IPS-15b (cell line): ENCODE results near the gene NXPH3.
A peak's percentile ranks its signal among the peaks of the same experiment; 100 is the strongest.

Experiments
- H3K27me3 ChIP-seq: one replicate; pipeline ENCODE4 v1.6.1; 2013; ENCODE audit warnings: low read length; ENCODE audit not compliant: control insufficient read depth, insufficient read depth
- H3K36me3 ChIP-seq: one replicate; pipeline ENCODE4 v1.6.1; 2013; ENCODE audit warnings: low read length; ENCODE audit not compliant: control insufficient read depth, insufficient read depth
- H3K4me1 ChIP-seq: one replicate; pipeline ENCODE4 v1.6.1; 2013; ENCODE audit warnings: mild to moderate bottlenecking, low read length; ENCODE audit not compliant: control insufficient read depth, insufficient read depth
- H3K4me3 ChIP-seq: one replicate; pipeline ENCODE4 v1.5.1; 2013; ENCODE audit warnings: low read depth, low read length
- H3K9ac ChIP-seq: one replicate; pipeline ENCODE4 v1.6.1; 2013; ENCODE audit warnings: low read depth, mild to moderate bottlenecking, low read length
- H3K9me3 ChIP-seq: one replicate; pipeline ENCODE4 v1.6.1; 2013; ENCODE audit warnings: mild to moderate bottlenecking, low read length; ENCODE audit not compliant: control insufficient read depth, insufficient read depth

NXPH3 gene

DNA sequence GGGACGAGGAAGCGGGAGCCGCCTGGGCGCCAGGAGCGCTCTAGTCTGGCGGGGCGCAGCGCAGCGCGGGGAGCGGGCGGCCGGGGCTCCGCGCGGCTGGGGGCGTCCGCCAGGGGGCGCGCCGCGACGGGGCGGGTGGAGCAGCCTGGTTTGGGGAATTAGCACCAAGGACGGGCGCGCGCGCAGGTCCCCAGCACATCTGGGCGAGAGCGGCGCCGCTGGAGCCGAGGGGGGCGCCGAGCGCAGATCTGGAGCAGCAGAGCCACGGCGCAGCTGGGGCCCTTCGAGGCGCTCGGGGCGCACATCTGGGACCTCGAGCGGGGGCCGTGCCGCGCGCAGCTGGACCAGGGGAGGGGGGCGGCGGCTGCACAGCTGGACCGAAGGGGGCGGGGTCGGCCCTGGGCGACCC is at the start of gene NXPH3:
Gene NXPH3 (plus strand): TSS at position 193 of the 409 bp plus-strand sequence. CDS start 349 bp downstream, outside the sequence.
- Histone ChIP-seq H3K4me3 (peak within 1 kb of the TSS; percentile 93), H3K9me3 (no peaks in the 10 kb centered on the region), H3K36me3 (no peaks in the 10 kb centered on the region), H3K27me3 (peaks cover 28% of the 10 kb centered on the region), H3K4me1 (peaks cover 2% of the 10 kb centered on the region), H3K9ac (peak within 1 kb of the TSS; percentile 76)

DNA sequence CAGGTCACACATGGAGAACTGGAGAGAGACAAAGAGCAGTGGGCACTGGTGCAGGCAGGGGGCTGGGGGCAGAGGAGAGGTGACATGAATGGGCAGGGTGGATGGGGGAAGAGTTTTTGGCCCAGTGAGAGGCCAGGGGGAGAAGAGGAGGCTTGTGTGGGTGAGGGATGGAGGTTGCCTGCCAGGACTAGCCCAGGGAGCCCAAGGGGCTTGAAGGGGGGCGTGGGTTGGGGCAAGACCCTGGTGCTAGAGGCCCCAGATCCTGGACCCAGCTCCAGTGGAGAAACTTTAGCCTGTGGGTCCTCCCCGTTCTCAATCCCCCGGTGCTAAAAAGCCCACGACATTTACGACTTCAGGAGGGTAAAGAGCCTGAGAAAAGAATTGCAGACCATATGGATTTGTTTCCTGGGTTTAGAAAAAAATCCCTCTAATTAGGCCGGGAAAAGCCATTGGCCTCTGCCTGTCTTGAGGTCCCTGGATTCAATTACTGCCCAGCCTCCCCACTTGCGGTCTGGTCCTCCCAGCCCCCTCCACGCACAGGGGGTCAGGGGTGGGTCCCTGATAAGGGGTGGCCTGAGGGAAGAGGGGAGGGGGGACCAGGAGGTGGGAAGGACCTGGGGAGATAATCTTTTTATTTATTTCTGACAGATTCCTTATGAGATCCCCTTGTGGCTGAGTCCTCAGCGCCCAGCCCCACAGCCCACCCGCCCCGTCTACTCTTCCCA is 47.6 kb upstream of the NXPH3 start:
- Histone ChIP-seq H3K36me3 (no peaks in the 10 kb centered on the region), H3K4me1 (no peaks in the 10 kb centered on the region), H3K9ac (no peak overlapping the region), H3K9me3 (no peaks in the 10 kb centered on the region), H3K4me3 (no peak overlapping the region), H3K27me3 (no peaks in the 10 kb centered on the region)

DNA sequence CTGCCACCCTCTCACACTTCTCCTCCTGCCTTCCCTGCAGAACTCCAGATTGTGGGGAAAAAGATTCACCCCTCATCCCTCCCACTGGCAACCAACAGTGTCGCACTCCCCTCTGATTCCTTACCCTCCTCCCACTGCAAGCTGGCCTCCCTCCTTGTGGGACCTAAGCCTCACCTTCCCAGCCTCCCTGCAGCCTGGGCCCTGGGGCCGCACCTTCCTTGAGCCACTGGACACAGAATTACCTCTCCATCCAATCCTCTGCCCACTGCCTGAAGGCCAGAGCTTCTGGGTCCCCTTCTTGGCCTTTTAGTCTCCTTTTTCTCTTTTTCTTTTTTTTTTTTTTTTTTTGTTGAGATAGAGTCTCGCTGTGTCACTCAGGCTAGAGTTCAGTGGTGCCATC is 46.7 kb upstream of the NXPH3 start:
- Histone ChIP-seq H3K27me3 (no peaks in the 10 kb centered on the region), H3K4me3 (no peak overlapping the region), H3K9ac (no peak overlapping the region), H3K4me1 (no peaks in the 10 kb centered on the region), H3K9me3 (no peaks in the 10 kb centered on the region), H3K36me3 (no peaks in the 10 kb centered on the region)

DNA sequence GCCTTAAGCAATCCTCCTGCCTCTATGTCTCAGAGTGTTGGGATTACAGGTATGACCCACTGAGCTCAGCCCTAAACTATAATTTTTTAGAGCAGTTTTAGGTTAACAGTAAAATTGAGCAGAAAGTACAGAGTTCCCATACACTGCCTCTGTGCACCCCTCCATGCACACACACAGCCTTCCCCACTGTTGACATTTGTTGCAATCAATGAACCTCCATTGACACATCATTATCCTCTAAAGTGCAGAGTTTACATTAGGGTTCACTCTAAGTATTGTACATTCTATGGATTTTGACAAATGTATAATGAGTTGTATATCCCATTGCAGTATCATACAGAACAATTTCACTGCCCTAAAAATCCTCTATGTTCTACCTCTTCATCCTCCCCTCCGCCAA is 45.6 kb upstream of the NXPH3 start:
- Histone ChIP-seq H3K9ac (no peak overlapping the region), H3K9me3 (no peaks in the 10 kb centered on the region), H3K36me3 (no peaks in the 10 kb centered on the region), H3K4me1 (no peaks in the 10 kb centered on the region), H3K4me3 (no peak overlapping the region), H3K27me3 (no peaks in the 10 kb centered on the region)

DNA sequence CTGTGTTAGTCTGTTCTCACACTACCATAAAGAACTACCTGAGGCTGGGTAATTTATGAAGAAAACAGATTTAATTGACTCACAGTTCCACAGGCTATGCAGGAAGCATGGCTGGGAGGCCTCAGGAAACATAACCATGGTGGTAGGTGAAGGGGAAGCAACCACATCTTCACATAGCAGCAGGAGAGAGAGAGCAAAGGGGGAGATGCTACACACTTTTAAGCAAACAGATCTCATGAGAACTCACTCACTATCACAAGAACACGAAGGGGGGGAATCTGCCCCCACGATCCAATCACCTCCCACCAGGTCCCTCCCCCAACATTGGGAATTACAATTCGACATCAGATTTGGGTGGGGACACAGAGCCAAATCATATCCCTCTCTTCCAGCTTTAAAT is 31.8 kb upstream of the NXPH3 start:
- H3K4me3 ChIP-seq = no peak overlapping the region
- H3K4me1 ChIP-seq = peaks cover 25% of the 10 kb centered on the region

DNA sequence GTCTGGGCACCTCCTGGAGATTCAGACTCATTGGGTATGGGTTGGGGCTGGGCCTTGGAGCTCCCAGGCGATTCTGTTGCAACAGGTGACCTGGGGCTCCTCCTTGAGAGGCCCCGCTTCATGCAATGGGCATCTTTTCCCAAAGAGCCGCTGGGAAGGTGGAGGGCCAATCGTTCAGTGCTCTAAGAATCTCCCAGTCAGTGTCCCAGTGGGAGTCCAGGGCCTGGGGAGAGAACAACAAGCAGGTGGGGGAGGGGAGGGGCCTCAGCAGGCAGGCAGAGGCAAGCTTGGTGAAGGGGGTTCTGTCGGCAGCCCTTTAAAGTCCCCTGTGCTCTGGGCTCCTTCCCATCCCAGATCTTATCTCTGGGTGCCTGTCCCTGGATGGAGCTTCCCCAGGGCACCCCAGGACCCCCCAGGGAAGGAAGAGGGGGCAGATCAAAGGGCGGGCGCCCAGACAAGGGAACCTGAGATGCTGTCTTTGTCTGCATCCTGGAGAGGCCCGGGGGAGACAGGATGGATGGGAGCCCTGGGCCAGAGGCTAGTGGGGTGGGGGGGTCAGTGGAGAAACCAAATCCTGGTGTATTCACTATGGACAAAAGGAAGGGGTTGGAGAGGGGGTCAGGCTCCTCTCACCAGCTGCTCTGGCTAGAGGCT is 30.5 kb upstream of the NXPH3 start:
- Histone ChIP-seq H3K4me3 (no peak overlapping the region), H3K27me3 (no peaks in the 10 kb centered on the region), H3K9me3 (no peaks in the 10 kb centered on the region), H3K4me1 (peaks cover 25% of the 10 kb centered on the region), H3K36me3 (no peaks in the 10 kb centered on the region), H3K9ac (peak overlapping the region; percentile 37)

More for the DNA sequence above, 31.8 kb upstream of the NXPH3 start:
- no peak overlapping the region for H3K9ac ChIP-seq
- no peaks in the 10 kb centered on the region for H3K27me3 ChIP-seq
- H3K9me3 ChIP-seq = no peaks in the 10 kb centered on the region
- H3K36me3 ChIP-seq = no peaks in the 10 kb centered on the region

DNA sequence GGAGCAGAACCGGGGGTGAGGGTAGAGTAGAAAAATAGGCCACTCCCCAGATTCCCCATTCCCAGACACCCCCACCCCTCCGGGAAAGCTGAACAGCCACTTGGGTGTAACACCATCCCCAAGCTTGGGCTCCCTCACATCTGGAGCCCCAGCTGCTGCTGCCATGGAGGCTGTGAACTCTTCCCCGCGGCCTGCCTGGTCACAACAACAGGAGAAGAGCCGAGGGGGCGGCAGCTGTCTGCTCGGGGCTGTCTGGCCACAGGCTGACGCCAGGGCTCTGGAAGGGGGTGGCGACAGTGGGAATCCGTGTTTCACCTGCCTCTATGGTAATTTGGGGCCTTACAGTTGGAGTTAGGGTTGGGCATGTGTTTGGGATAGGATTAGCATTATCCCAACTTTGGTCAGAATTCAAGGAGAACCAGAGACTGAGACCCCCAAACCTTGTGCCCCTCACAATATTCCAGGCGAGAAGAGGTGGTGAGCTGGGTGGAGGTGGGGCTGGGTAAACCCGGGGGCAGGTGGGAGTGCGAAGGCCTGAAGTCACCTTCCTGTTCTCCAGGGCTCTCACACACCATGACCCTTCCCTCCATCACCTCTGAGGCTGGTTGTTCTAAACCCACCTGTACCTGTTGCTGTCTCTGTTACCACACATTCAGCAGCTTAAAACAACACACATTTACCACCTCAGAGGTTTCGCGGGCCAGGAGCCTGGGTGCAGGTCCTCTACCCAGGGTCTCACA is 29.7 kb upstream of the NXPH3 start:
- no peaks in the 10 kb centered on the region for H3K36me3 ChIP-seq
- no peaks in the 10 kb centered on the region for H3K27me3 ChIP-seq
- H3K4me1 ChIP-seq = peaks cover 25% of the 10 kb centered on the region
- H3K4me3 ChIP-seq = no peak overlapping the region
- H3K9me3 ChIP-seq = no peaks in the 10 kb centered on the region
- H3K9ac ChIP-seq = peak overlapping the region; percentile 37

DNA sequence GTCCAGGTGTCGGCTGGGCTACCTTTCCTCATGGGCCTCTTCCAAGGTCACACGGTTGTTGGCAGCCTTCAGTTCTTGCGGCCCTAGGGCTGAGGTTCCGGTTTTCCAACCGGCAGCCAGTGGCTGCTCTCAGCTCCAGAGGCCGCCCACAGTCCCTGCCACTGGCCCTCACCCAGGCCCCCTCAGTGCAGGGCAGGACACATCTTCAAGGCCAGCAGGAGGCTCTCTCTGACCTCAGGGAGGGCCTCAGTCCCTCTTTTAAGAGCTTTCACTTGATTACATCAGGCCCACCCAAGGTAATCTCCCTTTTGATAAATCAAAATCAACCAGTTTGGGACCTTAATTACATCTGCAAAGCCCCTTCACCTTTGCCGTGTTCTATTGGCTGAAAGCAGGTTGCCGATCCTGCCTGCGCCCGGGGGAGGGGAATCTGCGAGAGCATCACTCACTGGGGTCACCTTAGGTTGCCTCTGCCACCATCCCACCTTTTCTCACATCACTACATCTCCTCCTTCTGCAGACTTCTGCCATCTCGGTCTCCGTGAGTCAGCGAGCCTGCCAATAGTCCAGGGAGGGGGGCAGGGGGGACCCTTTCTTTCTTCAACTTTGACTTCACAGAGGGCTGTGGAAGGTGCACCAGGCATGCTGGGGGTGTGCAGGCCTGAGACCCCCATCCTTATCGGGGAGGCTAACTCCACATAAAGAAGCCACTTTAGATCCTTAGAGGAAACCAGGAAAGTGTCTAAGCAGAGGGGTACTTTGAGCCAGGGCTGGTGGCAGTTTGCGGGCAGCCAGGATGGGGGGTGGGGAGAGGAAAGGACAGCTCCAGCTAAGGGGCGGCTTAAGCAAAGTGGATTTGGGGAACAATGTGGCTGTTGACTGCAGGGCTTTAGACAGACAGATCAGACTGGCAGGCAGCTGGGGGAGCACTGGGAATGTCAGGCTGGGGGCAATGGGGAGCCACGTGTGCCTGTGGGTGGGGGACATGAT is 28.8 kb upstream of the NXPH3 start:
- Histone ChIP-seq H3K9ac (no peak overlapping the region), H3K9me3 (no peaks in the 10 kb centered on the region), H3K4me1 (peaks cover 25% of the 10 kb centered on the region), H3K36me3 (no peaks in the 10 kb centered on the region), H3K4me3 (no peak overlapping the region), H3K27me3 (no peaks in the 10 kb centered on the region)

DNA sequence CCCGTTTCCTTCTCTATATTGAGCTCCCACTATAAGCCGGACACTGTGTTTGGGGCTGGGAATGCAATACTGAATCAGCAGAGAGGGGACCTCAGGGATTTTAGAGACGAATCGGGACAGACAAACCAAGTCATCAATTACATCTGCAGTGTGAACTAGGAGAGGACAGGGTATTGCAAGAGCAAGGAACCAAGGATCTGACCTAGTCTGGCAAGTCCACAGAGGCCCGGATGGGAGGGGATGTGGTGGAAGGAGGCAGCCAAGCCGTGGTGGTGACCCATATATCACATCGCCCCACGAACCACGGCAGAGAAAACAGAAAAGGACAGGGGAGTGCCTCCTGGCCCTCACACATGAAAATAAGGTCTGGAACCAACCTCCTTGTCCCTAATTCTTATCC is 28.1 kb upstream of the NXPH3 start:
- no peaks in the 10 kb centered on the region for H3K27me3 ChIP-seq
- H3K4me1 ChIP-seq = peaks cover 25% of the 10 kb centered on the region
- no peak overlapping the region for H3K4me3 ChIP-seq
- H3K36me3 ChIP-seq = no peaks in the 10 kb centered on the region
- no peaks in the 10 kb centered on the region for H3K9me3 ChIP-seq
- H3K9ac ChIP-seq = no peak overlapping the region

DNA sequence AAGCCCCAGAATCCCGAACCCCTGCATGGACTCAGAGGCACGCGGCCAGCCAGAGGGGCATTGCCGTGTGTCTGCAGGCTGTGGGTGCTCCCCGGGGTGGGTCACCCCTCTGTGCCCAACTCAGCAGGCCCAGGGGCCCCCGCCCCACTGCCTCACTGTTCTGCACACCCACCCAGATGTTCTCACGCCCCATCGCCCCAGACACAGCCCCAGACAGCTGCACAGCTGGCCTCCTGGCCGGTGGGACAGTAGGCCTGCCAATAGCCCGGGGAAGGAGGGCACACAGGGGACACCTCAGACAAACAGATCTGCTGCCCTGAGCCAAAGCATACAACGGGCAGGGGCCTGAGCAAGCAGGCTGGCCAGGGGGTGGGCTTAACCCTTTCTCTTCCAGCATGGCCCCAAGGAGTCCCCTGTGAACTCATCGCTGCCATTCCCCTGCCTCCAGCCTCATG is 27.6 kb upstream of the NXPH3 start:
- H3K36me3 ChIP-seq = no peaks in the 10 kb centered on the region
- H3K9me3 ChIP-seq = no peaks in the 10 kb centered on the region
- no peak overlapping the region for H3K9ac ChIP-seq
- no peaks in the 10 kb centered on the region for H3K27me3 ChIP-seq
- peaks cover 25% of the 10 kb centered on the region for H3K4me1 ChIP-seq
- H3K4me3 ChIP-seq = no peak overlapping the region
